ENCODE data around the gene IGSF6.

DNA sequence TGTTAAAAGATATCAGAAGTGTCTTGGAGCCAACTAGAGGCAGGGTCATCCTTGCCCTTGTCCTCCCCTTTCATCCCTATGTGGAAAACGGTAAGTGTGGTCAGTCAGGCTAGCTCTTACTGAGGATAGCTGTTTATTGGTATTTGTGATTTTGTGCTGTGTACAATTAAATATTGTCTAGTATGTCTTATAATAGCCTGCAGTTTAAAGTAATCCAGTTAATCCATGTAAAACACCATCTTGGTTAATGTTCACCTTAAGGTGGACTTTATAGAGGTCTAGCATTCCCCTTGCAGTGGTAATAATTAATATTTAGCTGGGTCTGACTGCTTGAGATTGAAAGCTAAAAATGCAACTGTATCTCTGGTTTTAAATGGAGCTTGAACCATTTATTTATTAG is 27.4 kb downstream of the IGSF6 start:
- TF ChIP-seq, protein P1, sequence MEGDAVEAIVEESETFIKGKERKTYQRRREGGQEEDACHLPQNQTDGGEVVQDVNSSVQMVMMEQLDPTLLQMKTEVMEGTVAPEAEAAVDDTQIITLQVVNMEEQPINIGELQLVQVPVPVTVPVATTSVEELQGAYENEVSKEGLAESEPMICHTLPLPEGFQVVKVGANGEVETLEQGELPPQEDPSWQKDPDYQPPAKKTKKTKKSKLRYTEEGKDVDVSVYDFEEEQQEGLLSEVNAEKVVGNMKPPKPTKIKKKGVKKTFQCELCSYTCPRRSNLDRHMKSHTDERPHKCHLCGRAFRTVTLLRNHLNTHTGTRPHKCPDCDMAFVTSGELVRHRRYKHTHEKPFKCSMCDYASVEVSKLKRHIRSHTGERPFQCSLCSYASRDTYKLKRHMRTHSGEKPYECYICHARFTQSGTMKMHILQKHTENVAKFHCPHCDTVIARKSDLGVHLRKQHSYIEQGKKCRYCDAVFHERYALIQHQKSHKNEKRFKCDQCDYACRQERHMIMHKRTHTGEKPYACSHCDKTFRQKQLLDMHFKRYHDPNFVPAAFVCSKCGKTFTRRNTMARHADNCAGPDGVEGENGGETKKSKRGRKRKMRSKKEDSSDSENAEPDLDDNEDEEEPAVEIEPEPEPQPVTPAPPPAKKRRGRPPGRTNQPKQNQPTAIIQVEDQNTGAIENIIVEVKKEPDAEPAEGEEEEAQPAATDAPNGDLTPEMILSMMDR (IDR thresholded peaks at IDR 0.05), result no peak
- no peak for TF ChIP-seq POLR2A (IDR thresholded peaks at IDR 0.05)

Data from Peyer's patch (tissue), 4 donors.